PC-9 (cell line): Measurements from ENCODE around the gene CD37. TPM values are rescaled to one million over a fixed set of nuclear protein-coding genes. Genes with fewer than 3 reads are reported as not detected.
"Not testable (repeated sequence)": the region's sequence is repeated elsewhere in the genome, so short reads cannot be mapped to it uniquely, and the experiment has no call there.

Experiments used
- BruUV-seq: library from RNA; stranded (reverse); fragments of 400-500 nt; replicated peaks from 2 replicates; lab custom pipeline; 2021; lab: Mats Ljungman, UMichigan
- CTCF ChIA-PET: fragments of 300-600 bp; sonication (Branson Sonifier 250); formaldehyde crosslinking; loops from one replicate; lab custom pipeline; 2022; ENCODE audit warnings: antibody characterized with exemption; lab: Charles Lee
- POLR2A ChIA-PET: fragments of 300-600 bp; sonication (Branson Sonifier 250); formaldehyde crosslinking; loops from one replicate; lab custom pipeline; 2022; ENCODE audit warnings: antibody characterized with exemption; ENCODE audit not compliant: unreplicated experiment; lab: Charles Lee
- DNase-seq, 2 experiments: peaks; one replicate each; pipeline versions ENCODE4 v3.0.0 to v3.0.0-alpha.2; 2015 to 2022; ENCODE audit warnings: mixed read lengths in 1 of 2
- H2AFZ ChIP-seq: fragments of 200-600 bp; sonication (generic); 2 replicates; pipeline ENCODE4 v1.8.1; 2017; ENCODE audit warnings: antibody characterized with exemption
- H3F3A ChIP-seq: fragments of 200-600 bp; sonication (generic); 2 replicates; pipeline ENCODE4 v1.8.1; 2017; ENCODE audit warnings: antibody characterized with exemption, mild to moderate bottlenecking, low read depth; ENCODE audit not compliant: insufficient read depth
- H3K27ac ChIP-seq: fragments of 200-600 bp; sonication (generic); 2 replicates; pipeline ENCODE4 v1.6.1; 2016; ENCODE audit warnings: mixed run types
- H3K27me3 ChIP-seq: fragments of 200-600 bp; sonication (generic); 2 replicates; pipeline ENCODE4 v1.6.1; 2016; ENCODE audit warnings: low read depth, mixed run types; ENCODE audit not compliant: insufficient read depth
- H3K36me3 ChIP-seq: fragments of 200-600 bp; sonication (generic); 2 replicates; pipeline ENCODE4 v1.6.1; 2016; ENCODE audit warnings: low read depth, mixed run types
- H3K4me1 ChIP-seq: fragments of 200-600 bp; sonication (generic); replicated peaks from 2 replicates; pipeline ENCODE4 v1.6.1; 2016; ENCODE audit warnings: mixed run types; ENCODE audit not compliant: insufficient read depth
- H3K4me2 ChIP-seq: fragments of 200-600 bp; sonication (generic); 2 replicates; pipeline ENCODE4 v1.6.1; 2017; ENCODE audit warnings: mixed run types
- H3K4me3 ChIP-seq: fragments of 200-600 bp; sonication (generic); 2 replicates; pipeline ENCODE4 v1.6.1; 2016; ENCODE audit warnings: mixed run types
- H3K79me2 ChIP-seq: fragments of 200-600 bp; sonication (generic); 2 replicates; pipeline ENCODE4 v1.6.1; 2017; ENCODE audit warnings: low read depth, mixed run types
- H3K9me2 ChIP-seq: fragments of 200-600 bp; sonication (generic); 2 replicates; pipeline ENCODE4 v1.8.1; 2017; ENCODE audit warnings: mild to moderate bottlenecking; ENCODE audit not compliant: insufficient read depth
- H3K9me3 ChIP-seq: fragments of 200-600 bp; sonication (generic); 2 replicates; pipeline ENCODE4 v1.8.1; 2016; ENCODE audit warnings: low read depth; ENCODE audit not compliant: insufficient read depth
- H4K20me1 ChIP-seq: fragments of 200-600 bp; sonication (generic); 2 replicates; pipeline ENCODE4 v1.8.1; 2017; ENCODE audit not compliant: insufficient read depth
- EZH2 ChIP-seq: fragments of 200-600 bp; sonication (generic); IDR thresholded peaks from 2 replicates; pipeline ENCODE4 v1.8.0; 2017; ENCODE audit warnings: antibody characterized with exemption, low read depth
- intact Hi-C: fragments of 100-400 bp; cut with micrococcal nuclease; formaldehyde crosslinking; loops from one replicate; pipeline ENCODE4 v1.10.0; 2022; ENCODE audit not compliant: unreplicated experiment
- total RNA-seq: library from RNA; stranded (reverse); gene quantifications from 2 replicates; pipeline ENCODE4 v1.2.3, GENCODE V29; 2021
- TF ChIP-seq, protein P1 (sequence below): fragments of 200-600 bp; sonication (generic); conservative IDR thresholded peaks from 2 replicates; pipeline ENCODE4 v1.6.1; 2017; ENCODE audit warnings: mixed run types, antibody characterized with exemption, mild to moderate bottlenecking, moderate library complexity

Gene CD37
- total RNA-seq, 1 experiment from 2014 or later, result not detected

DNA sequence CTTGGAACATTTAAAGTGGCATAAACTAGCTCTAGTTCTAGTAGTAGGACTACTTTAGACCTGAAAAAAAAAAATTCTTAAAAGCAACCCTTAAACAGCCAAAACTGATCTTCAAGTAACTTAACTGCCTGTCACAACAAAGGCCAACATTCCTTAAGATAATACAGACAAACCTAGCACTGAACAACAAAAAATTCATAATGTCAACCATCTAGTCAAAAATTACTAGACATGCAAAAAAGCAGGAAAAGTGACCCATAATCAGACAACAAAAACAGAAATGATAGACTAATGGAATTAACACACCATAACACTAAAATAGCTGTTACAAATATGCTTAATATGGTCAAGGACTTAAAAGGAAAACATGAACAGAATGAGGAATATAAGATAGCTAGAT, 16.9 kb upstream of the CD37 start:
- no peak overlapping the region for H3K27ac ChIP-seq
- H3K9me3 ChIP-seq, result no peaks in the 10 kb centered on the region; the same call in 1 of the 2 replicates
- ChIA-PET POLR2A (no interaction called here), CTCF (no interaction called here)
- no peak overlapping the region for H3K4me3 ChIP-seq
- TF ChIP-seq EZH2, result no peak
- TF ChIP-seq, protein P1, sequence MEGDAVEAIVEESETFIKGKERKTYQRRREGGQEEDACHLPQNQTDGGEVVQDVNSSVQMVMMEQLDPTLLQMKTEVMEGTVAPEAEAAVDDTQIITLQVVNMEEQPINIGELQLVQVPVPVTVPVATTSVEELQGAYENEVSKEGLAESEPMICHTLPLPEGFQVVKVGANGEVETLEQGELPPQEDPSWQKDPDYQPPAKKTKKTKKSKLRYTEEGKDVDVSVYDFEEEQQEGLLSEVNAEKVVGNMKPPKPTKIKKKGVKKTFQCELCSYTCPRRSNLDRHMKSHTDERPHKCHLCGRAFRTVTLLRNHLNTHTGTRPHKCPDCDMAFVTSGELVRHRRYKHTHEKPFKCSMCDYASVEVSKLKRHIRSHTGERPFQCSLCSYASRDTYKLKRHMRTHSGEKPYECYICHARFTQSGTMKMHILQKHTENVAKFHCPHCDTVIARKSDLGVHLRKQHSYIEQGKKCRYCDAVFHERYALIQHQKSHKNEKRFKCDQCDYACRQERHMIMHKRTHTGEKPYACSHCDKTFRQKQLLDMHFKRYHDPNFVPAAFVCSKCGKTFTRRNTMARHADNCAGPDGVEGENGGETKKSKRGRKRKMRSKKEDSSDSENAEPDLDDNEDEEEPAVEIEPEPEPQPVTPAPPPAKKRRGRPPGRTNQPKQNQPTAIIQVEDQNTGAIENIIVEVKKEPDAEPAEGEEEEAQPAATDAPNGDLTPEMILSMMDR, result no peak
- no peaks in the 10 kb centered on the region for H3K79me2 ChIP-seq
- no peak overlapping the region for H2AFZ ChIP-seq
- intact Hi-C loops, result no loop called here
- H3K4me1 ChIP-seq, result no peaks in the 10 kb centered on the region
- H4K20me1 ChIP-seq, result 0 out of 2 replicates have a peak, but pooled peaks cover 2% of the 10 kb centered on the region
- H3K27me3 ChIP-seq, result no peaks in the 10 kb centered on the region
- no peaks in the 10 kb centered on the region for H3K36me3 ChIP-seq
- BruUV-seq, result no TSS peak
- no peaks in the 10 kb centered on the region for H3F3A ChIP-seq
- DNase-seq, result no peak
- no peak overlapping the region for H3K4me2 ChIP-seq
- no peaks in the 10 kb centered on the region for H3K9me2 ChIP-seq

DNA sequence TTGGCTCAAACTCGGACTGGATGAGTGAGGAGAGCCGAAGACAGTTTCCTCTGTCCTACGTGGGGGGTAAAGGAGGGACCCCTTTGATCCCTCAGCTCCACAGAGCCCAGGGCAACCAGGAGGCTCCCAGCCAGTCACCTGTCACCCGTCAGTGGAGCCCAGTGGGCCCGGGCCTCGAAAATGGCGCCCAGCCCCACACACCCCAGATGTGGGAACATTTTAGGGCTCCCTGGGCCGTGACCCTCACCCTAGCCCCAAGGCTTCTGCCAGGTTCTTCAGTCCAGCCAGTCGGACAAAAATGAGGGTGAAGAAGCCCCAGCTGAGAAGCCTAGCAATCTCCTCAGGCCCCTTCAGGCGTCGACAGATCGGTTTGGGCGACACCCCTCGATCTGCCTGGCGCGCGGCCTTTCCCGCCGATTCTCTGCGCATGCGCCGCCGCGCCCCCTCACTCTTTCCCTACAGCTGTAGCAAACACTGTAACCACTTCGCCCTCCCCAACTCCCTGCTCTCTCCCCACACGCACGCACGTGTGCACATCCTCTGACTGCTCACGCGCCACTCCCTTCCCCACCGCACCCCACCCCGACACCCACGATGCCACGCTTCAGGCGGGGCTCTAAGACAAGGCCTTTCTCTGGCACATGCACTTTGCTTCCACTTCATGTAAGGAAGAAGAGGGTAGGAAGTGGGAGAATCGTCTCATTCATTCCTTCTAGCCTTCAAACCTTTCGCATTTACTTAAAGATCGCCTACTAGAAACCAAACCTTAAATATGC, 10.2 kb upstream of the CD37 start, which contains the start of gene SLC6A16:
SLC6A16 (minus strand) TSS at position 391 of the 776 bp plus-strand sequence. CDS start 13,844 bp downstream, outside the sequence.
- H3K4me3 ChIP-seq, result no peak within 1 kb of the TSS
- intact Hi-C loops, result no loop called here
- no peaks in the 10 kb centered on the region for H3K36me3 ChIP-seq
- no peaks in the 10 kb centered on the region for H3K4me1 ChIP-seq
- H3K27ac ChIP-seq, result no peak within 1 kb of the TSS
- peak within 1 kb of the TSS; percentile 16; the same call in 1 of the 2 replicates for H3K4me2 ChIP-seq
- H3K9me3 ChIP-seq, result no peaks in the 10 kb centered on the region; the same call in 1 of the 2 replicates
- H3K79me2 ChIP-seq, result no peaks in the 10 kb centered on the region
- ChIA-PET CTCF (no interaction called here), POLR2A (no interaction called here)
- BruUV-seq, result no TSS peak
- no peak within 1 kb of the TSS for H2AFZ ChIP-seq
- no peaks in the 10 kb centered on the region for H3F3A ChIP-seq
- no peak for TF ChIP-seq EZH2
- TF ChIP-seq, protein P1, result no peak
- H4K20me1 ChIP-seq, result 0 out of 2 replicates have a peak, but pooled peaks cover 2% of the 10 kb centered on the region
- DNase-seq, result no peak
- peaks cover 11% of the 10 kb centered on the region; the same call in 1 of the 2 replicates for H3K27me3 ChIP-seq
- no peaks in the 10 kb centered on the region for H3K9me2 ChIP-seq

DNA sequence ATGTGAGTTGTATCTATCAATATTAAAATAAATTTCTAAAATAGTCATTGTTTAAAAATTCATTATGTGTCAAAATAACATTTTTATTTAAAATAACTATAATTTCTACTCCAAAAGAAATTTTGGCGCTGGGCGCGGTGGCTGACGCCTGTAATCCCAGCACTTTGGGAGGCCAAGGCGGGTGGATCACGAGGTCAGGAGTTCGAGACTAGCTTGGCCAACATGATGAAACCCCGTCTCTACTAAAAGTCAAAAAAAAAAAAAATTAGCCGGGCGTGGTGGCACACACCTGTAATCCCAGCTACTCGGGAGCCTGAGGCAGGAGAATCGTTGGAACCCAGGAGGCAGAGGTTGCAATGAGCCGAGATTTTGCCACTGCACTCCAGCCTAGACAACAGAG, 9.4 kb upstream of the CD37 start:
- CTCF ChIA-PET, result interaction anchor here (0.7 kb wide), 2 partner anchors 58 to 810 kb away, joined by 3 to 4 read pairs; no protein-coding TSS in a partner anchor
- DNase-seq, H3K79me2 ChIP-seq, H3K4me3 ChIP-seq, H3K36me3 ChIP-seq, H3K4me1 ChIP-seq, H4K20me1 ChIP-seq, H3F3A ChIP-seq, H2AFZ ChIP-seq, BruUV-seq, H3K9me3 ChIP-seq, H3K27ac ChIP-seq, H3K9me2 ChIP-seq, intact Hi-C loops: not testable (repeated sequence)
- H3K4me2 ChIP-seq, result peak overlapping the region; percentile 16; the same call in 1 of the 2 replicates
- POLR2A ChIA-PET, result interaction anchor here (0.7 kb wide), 1 partner anchor 728 kb away, joined by 5 read pairs; no protein-coding TSS in a partner anchor
- H3K27me3 ChIP-seq, result peaks cover 11% of the 10 kb centered on the region; the same call in 1 of the 2 replicates
